WTC11 (cell line): ENCODE results near the gene HHAT.

Source experiments
- TF ChIP-seq, protein P1 (sequence below): fragments of 200-600 bp; IDR thresholded peaks from 2 replicates; pipeline ENCODE4 v1.8.0; 2022; ENCODE audit warnings: antibody characterized with exemption
- TF ChIP-seq, protein P2 (sequence below): fragments of 250-450 bp; sonication (Bioruptor Pico); IDR thresholded peaks from 2 replicates; pipeline ENCODE4 v1.8.0; 2021; ENCODE audit warnings: mild to moderate bottlenecking

DNA sequence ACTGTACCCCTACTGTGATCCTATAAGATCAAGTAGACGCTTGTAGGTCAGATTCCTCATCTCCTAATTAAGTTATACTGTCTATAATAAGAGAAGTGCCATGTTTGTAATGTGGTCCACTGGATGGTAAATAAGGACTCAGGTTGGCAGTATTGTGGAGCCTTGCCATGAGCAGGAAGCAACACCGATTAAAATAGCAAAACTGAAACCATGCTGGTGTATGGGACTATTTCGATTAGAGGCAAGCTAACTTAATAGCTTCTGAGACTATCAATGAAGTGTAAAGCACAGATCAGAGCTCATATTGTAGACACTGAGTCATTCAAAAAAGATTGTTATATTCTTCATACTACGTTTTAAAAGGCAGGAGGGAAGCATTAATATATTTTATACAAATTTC is 348.8 kb downstream of the HHAT start:
- TF ChIP-seq, protein P1, sequence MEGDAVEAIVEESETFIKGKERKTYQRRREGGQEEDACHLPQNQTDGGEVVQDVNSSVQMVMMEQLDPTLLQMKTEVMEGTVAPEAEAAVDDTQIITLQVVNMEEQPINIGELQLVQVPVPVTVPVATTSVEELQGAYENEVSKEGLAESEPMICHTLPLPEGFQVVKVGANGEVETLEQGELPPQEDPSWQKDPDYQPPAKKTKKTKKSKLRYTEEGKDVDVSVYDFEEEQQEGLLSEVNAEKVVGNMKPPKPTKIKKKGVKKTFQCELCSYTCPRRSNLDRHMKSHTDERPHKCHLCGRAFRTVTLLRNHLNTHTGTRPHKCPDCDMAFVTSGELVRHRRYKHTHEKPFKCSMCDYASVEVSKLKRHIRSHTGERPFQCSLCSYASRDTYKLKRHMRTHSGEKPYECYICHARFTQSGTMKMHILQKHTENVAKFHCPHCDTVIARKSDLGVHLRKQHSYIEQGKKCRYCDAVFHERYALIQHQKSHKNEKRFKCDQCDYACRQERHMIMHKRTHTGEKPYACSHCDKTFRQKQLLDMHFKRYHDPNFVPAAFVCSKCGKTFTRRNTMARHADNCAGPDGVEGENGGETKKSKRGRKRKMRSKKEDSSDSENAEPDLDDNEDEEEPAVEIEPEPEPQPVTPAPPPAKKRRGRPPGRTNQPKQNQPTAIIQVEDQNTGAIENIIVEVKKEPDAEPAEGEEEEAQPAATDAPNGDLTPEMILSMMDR = no peak
- TF ChIP-seq, protein P2, sequence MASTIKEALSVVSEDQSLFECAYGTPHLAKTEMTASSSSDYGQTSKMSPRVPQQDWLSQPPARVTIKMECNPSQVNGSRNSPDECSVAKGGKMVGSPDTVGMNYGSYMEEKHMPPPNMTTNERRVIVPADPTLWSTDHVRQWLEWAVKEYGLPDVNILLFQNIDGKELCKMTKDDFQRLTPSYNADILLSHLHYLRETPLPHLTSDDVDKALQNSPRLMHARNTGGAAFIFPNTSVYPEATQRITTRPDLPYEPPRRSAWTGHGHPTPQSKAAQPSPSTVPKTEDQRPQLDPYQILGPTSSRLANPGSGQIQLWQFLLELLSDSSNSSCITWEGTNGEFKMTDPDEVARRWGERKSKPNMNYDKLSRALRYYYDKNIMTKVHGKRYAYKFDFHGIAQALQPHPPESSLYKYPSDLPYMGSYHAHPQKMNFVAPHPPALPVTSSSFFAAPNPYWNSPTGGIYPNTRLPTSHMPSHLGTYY = no peak
